HG03280 (cell line): ENCODE measurements around the gene SLX1A.
"Not testable (repeated sequence)": the region's sequence is repeated elsewhere in the genome, so short reads cannot be mapped to it uniquely, and the experiment has no call there.

Experiments
- ATAC-seq: cut with Tn5 transposase; IDR thresholded peaks from one replicate; pipeline ENCODE4 v1.9.1; 2021; ENCODE audit warnings: mild to moderate bottlenecking, moderate library complexity; ENCODE audit not compliant: unreplicated experiment

The SLX1A gene

GRCh38 chr16:30217082-30217481 lies 23.4 kb downstream of the SLX1A start:
- ATAC-seq: not testable (repeated sequence)
